ENCODE results near the gene CARD8. TPM values are rescaled to one million over a fixed set of nuclear protein-coding genes. Genes with fewer than 3 reads are reported as not detected.

CARD8 gene
- polyA plus RNA-seq, 3 donors = 55.4 to 66.5 (median 56.3) TPM

DNA sequence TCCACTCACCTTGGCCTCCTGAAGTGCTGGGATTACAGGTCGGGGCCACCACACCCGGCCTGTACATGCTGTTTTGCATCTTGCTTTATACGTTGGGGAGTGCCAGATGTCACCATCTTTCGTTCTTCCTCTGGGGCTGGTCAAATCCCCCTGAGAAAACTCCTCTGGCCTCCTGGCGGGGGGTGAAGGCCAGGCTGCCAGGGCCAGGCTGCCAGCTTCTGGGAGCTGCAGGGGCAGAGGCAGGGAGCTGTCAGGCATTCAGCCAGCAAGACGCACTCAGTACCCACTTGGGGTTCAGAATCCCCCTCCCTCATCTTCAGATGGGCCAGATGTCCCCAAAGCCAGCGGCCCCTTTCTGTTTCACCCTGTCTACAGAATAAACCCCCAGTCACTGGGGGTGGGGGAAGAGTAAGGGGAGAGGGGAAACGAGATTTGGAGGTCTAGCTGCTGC lies 69.1 kb downstream of the CARD8 start:
- DNase-seq (ENCODE audit: extremely low read depth in 1 of 11, low read depth in 9 of 11, low spot score in 4 of 11) = no peak

DNA sequence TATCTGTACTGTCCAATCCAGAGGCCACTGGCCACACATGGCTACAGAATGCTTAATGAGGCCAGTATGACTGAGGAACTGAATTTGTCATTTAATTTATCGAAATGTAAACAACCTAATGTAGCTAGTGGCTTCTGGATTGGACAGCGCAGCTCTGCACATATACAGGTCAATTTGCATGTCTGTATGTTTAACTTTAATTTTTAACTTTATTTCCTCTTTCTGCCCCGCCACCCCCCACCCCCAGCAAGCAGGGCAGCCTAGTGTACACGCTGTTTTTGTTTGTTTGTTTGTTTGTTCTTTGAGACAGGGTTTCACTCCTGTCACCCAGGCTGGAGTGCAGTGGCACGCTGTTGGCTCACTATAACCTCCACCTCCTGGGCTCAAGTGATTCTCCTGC lies 69.7 kb downstream of the CARD8 start:
- no peak for DNase-seq (ENCODE audit: extremely low read depth in 1 of 11, low read depth in 9 of 11, low spot score in 4 of 11)

DNA sequence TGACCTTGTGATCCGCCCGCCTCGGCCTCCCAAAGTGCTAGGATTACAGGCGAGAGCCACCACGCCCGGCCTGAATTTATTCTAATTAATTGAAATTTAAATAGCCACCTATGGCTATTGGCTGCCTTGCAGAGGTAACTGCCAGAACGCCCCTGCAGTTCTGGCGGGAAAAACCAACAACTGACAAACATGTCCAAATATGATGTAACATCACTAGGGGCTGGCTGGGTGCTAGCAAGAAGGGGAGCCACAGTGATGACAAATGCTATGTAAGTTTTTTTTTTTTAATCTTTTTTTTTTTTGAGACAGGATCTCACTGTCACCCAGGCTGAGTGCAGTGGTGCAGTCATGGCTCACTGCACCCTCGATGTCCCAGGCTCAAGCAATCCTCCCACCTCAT lies 72.4 kb downstream of the CARD8 start:
- no peak for DNase-seq (ENCODE audit: extremely low read depth in 1 of 11, low read depth in 9 of 11, low spot score in 4 of 11)

DNA sequence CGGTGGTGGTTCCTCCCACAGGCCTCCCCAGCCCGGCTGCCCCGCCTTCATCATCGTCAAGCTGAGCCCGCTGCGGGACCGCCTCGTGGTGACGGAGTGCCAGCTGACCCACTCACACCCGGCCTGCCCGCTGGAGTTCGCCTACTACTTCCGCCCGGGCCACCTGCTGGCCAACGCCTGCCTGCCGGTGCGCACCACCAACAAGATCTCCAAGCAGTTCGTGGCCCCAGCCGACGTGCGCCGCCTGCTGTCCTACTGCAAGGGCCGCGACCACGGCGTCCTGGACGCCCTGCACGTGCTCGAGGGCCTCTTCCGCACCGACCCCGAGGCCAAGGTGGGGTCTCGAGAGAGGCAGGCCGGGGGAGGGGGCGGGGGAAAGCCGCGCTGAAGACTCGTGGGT lies 73.3 kb downstream of the CARD8 start:
- DNase-seq (ENCODE audit: extremely low read depth in 1 of 11, low read depth in 9 of 11, low spot score in 4 of 11) = no peak

DNA sequence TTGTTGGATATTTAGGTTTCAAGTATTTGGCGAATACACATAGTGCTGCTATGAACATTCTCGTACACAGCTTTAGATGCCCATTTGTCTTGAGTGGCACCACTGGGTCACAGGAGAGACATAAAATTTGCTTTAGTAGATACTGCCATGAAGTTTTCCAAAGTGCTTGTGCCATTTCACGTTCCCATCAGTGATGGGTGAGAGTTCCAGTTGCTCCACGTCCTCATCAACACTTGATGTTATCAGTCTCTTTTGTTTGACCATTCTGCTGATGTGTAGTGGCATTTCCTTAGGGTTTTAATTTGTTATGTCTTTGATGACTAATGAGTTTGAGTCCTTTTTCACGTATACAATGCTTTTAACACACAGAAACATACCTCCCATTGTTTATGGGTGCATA lies 74.2 kb downstream of the CARD8 start:
- DNase-seq (ENCODE audit: extremely low read depth in 1 of 11, low read depth in 9 of 11, low spot score in 4 of 11) = no peak

DNA sequence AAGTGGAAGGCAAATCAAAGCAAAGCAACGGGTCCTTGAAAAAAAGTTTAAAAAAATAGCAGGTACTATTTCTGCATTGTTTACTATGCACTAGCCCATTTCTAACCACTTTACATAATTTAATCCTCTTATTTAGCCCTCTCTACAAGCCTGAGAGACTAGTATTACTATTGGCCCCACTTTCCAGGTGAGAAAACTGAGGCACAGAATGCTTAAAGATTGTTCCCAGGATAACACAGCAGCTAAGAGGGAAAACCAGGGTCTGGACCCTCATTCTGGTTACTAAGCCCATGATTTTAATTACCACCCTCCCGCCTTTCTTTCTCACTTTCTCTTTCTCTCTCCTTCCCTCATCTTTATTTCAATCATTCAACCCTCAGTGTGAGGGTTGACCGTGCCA lies 79.5 kb downstream of the CARD8 start:
- DNase-seq (ENCODE audit: extremely low read depth in 1 of 11, low read depth in 9 of 11, low spot score in 4 of 11) = no peak

DNA sequence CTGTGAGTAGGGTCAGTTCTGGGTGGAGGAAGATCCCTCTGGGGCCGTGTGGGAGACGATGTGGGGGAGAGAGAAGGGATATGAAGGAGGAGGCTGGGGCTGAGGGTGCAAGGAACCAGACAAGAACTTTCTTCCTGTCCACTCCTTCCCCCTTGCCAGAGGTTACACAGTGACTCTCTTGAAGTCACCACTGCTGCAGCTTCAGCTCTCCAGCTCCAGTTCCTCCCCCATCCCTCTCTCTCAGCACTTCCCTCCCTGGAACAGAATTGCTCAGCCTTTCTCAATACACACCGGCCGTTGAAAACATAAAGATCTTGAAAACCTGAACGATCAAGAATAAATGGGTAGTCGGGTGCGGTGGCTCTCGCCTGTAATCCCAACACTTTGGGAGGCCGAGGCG lies 80.1 kb downstream of the CARD8 start:
- DNase-seq (ENCODE audit: extremely low read depth in 1 of 11, low read depth in 9 of 11, low spot score in 4 of 11) = no peak

DNA sequence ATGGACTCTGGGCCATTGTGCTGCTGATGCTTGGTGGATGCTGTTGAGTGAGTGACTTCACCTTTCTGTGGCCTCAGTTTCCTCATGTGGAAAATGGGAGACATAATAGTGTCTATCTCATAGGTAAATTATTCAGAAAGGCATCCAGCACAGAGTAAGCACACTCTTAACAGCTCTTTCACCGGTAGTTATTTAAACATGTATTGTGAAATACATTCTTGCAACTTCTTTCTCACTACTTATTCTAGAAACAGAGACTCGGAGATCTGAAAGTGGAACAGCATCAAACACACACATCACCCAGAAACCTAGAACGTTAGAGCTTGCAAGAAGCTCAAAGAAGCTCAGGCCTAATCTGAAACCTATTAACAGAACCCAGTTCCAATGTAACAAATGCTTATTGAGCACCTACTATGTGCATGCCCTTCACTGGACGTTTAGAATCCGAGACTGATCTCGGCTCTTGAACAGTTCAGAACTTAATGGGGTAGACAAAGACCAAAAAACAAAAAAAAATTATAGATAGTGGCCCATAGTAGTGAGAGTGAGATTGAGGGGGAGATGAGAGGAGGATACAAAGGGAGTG lies 81.2 kb downstream of the CARD8 start:
- no peak for DNase-seq (ENCODE audit: extremely low read depth in 1 of 11, low read depth in 9 of 11, low spot score in 4 of 11)

DNA sequence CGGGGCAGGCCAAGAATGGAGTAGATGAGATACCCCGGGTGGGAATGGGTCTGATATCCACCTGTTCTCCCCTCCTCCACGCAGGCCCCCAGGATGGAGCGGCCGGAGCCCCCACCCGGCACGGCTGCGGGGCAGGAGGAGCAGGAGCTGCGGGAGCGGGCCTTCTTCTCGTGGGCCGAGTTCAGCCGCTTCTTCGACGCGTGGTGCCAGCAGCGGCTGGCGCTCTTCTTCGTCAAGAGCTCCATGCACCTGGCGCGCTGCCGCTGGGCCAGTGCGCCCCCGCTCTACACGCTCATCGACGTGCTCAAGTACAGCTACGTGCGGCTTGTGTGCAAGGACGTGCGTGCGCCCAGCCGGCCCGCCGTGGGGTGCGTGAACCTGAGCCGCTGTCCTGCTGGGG lies 84.0 kb downstream of the CARD8 start:
- no peak for DNase-seq (ENCODE audit: extremely low read depth in 1 of 11, low read depth in 9 of 11, low spot score in 4 of 11)

DNA sequence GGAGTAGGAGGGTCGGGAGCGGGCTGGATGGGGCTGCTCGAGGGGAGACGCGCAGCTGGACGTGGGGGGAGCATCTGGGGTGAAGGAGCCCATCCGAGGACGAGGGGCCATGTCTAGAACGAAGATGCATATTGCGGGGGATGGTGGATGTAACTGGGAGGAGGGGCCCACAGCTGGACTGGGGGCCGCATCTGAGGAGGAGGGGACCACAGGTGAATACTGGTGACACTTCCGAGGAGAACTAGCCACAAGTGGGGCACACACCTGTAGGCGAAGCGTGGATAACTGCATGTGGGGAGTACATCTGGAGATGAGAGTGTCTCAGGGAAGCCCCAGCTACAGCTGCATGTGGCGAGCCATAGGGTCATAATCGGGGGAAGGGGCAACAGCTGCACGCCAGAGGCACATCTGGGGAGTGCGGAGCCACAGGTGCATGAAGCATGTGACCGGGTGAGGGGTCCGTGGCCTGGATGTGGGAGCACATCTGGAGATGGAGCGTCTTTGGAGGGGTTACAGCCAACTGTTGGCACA lies 84.8 kb downstream of the CARD8 start:
- no peak for DNase-seq (ENCODE audit: extremely low read depth in 1 of 11, low read depth in 9 of 11, low spot score in 4 of 11)

DNA sequence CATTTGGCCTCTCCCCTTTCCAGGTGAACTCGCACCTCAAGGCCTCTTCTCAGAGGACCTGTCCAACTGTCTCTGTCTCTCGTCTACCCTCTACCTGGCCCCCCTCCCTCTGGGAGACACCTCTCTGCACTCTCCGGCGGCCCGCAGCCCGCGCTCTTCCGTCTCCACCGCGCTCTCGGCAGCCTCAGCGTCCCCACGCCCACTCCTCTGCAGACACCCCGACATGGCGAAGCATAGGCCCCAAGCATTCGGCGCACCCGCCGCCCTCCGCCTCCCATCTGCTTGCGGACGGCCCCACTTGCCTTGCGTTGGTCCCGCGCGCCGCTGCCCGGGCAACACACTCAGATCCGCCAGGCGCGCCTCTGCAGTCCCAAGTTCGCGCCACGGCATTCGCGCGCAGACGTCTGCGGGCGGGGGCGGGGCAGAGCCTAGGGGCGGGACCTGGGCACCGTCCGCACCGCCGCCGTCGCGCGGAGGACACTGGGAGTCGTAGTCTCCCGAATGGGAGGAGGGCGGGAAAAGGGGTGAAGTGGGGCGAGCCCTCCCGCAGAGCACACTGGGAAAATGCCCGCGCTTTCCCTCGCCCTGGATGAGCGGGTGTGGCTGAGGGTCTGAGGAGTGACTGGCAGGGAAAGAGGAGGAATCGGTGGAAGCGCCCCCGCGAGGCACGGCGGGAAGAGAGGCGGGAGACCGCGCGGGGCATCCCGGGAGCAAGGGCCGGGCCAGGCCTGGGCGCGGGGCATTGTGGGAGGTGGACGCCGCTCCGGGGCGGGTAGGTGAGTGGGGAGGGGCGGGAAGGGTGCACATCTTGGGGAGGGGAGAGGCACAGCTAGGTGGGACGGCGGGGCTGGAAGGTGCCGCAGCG lies 85.5 kb downstream of the CARD8 start, which contains the start of the genes LIG1 and ZSWIM9:
LIG1 (minus strand) TSS at position 406 of the 865 bp plus-strand sequence. CDS start 4,778 bp downstream, outside the sequence.
ZSWIM9 (plus strand) TSS at position 742 of the 865 bp plus-strand sequence. CDS start 1,123 bp downstream, outside the sequence.
- DNase-seq (ENCODE audit: extremely low read depth in 1 of 11, low read depth in 9 of 11, low spot score in 4 of 11) = peak; percentile 85 to 95 (median 91)

DNA sequence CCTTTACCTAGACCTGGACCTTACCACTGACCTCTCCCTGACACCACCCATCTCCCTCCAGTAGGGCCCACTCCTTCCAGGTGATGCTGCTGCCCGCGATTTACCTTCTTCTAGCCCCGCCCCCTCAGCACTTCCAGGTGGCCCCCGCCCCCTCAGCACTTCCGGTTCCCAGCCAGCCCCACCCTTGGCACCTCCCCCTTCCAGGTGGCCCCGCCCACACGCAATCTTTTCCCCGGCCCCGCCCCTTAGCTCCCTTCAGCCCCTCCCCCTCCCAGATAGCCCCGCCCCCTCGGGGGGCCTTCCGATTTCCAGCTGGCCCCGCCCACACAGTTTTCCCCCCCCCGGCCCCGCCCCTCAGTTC lies 86.2 kb downstream of the CARD8 start:
- DNase-seq (ENCODE audit: extremely low read depth in 1 of 11, low read depth in 9 of 11, low spot score in 4 of 11) = peak in 4 of 11 donors; percentile 26 to 38 (median 27)

DNA sequence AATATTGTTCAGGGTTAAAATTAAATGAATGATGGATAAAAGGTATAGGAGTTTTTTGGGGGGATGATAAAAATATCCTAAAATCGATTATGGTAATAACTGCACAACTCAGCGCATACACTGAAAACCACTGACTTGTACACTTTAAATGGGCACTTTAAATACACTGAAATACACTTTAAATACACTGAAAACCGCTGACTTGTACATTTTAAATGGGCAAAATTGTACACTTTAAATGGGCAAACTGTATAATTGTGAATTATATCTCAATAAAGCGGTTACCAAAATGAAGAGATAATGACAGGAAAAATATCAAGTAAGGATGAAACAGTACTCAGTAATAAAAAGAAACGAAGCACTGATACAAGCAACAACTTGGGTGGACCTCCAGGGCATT lies 87.0 kb downstream of the CARD8 start:
- no peak for DNase-seq (ENCODE audit: extremely low read depth in 1 of 11, low read depth in 9 of 11, low spot score in 4 of 11)

DNA sequence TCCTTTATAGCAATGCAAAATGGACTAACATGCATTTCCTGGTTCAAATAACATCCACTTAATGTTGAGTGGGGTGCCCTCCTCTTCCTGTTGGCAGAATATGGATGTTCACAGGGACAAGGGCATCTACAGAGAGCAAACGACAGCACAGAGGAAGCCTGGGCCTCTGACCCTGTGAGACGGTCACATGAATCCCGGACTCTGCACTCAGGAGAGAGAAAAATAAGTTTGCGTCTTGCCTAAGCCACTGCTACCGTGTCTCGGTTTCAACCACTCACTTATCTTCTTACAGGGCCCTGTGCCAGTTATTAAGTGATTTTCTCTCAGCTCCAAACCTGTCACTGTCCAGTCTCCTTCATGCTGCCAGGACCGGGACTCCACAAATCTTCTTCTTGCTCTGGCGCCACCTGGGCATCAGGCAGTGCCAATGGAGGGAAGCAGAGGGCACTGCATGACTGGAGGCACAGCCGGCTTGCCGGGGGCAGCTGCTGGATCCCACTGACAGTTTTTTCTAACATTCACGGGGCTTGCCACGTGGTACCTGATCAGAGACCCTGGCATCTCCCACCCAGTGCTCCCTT lies 97.4 kb downstream of the CARD8 start:
- no peak for DNase-seq (ENCODE audit: extremely low read depth in 1 of 11, low read depth in 9 of 11, low spot score in 4 of 11)

Other genes starting within 250 kb of the CARD8 start
- gene CABP5, start 211.8 kb downstream of the CARD8 start, polyA plus RNA-seq (ENCODE audit: insufficient read length in 3 of 3) = not detected
- 10 to 100 TPM in 2 of 3 donors, 1 to 10 TPM in 1; 6.0 to 11.1 (median 10.6) TPM for gene PLA2G4C, start 145.1 kb downstream of the CARD8 start, polyA plus RNA-seq (ENCODE audit: insufficient read length in 3 of 3)
- gene LIG1, start 85.6 kb downstream of the CARD8 start, polyA plus RNA-seq (ENCODE audit: insufficient read length in 3 of 3) = 10 to 100 TPM; 61.8 to 78.8 (median 66.1) TPM
- gene ZSWIM9, start 85.2 kb downstream of the CARD8 start, polyA plus RNA-seq (ENCODE audit: insufficient read length in 3 of 3) = 10 to 100 TPM in 2 of 3 donors, 1 to 10 TPM in 1; 8.5 to 14.4 (median 10.0) TPM
- gene ZNF114, start 14.2 kb upstream of the CARD8 start, polyA plus RNA-seq (ENCODE audit: insufficient read length in 3 of 3) = 1 to 10 TPM; 5.9 to 8.1 (median 7.6) TPM
- gene EMP3, start 69.6 kb upstream of the CARD8 start, polyA plus RNA-seq (ENCODE audit: insufficient read length in 3 of 3) = 10 to 100 TPM; 51.0 to 83.1 (median 67.0) TPM
- 10 to 100 TPM in 2 of 3 donors, 1 to 10 TPM in 1; 9.8 to 14.7 (median 11.6) TPM for gene TMEM143, start 108.0 kb upstream of the CARD8 start, polyA plus RNA-seq (ENCODE audit: insufficient read length in 3 of 3)
- gene SYNGR4, start 108.5 kb upstream of the CARD8 start, polyA plus RNA-seq (ENCODE audit: insufficient read length in 3 of 3) = under 1 TPM; 0.37 to 0.70 (median 0.41) TPM
- 100 to 1,000 TPM; 230 to 246 (median 242) TPM for gene KDELR1, start 135.6 kb upstream of the CARD8 start, polyA plus RNA-seq (ENCODE audit: insufficient read length in 3 of 3)
- under 1 TPM; 0.33 to 0.88 (median 0.71) TPM for gene GRIN2D, start 137.8 kb upstream of the CARD8 start, polyA plus RNA-seq (ENCODE audit: insufficient read length in 3 of 3)
- 10 to 100 TPM; 21.7 to 34.6 (median 24.7) TPM for gene GRWD1, start 190.1 kb upstream of the CARD8 start, polyA plus RNA-seq (ENCODE audit: insufficient read length in 3 of 3)
- 1 to 10 TPM in 1 of 3 donors, under 1 TPM in 2; 0.58 to 1.3 (median 0.72) TPM for gene KCNJ14, start 199.7 kb upstream of the CARD8 start, polyA plus RNA-seq (ENCODE audit: insufficient read length in 3 of 3)
- 10 to 100 TPM; 80.6 to 91.6 (median 86.4) TPM for gene CYTH2, start 213.5 kb upstream of the CARD8 start, polyA plus RNA-seq (ENCODE audit: insufficient read length in 3 of 3)

Measured in renal cortex interstitium (tissue), 11 donors.